Measurements from ENCODE around the gene TPM2. TPM values are rescaled to one million over a fixed set of nuclear protein-coding genes. Genes with fewer than 3 reads are reported as not detected.

Gene TPM2
- total and polyA plus RNA-seq, 7 donors = 6,047 to 16,334 (median 9,199) TPM

DNA sequence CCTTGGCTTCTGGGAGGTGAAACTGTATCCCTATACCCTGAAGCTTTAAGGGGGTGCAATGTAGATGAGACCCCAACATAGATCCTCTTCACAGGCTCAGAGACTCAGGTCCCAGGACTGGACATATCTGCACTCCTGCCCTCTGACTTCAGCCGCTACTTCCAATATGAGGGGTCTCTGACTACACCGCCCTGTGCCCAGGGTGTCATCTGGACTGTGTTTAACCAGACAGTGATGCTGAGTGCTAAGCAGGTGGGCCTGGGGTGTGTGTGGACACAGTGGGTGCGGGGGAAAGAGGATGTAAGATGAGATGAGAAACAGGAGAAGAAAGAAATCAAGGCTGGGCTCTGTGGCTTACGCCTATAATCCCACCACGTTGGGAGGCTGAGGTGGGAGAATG, 10.6 kb downstream of the TPM2 start:
- Histone ChIP-seq H3K36me3 (ENCODE audit: insufficient read depth in 1 of 2, low read depth in 1 of 2) (peaks cover 0 to 17% of the 10 kb centered on the region in 2 donors), H3K27me3 (ENCODE audit: insufficient read depth in 3 of 3, low read length in 2 of 3) (no peaks in the 10 kb centered on the region), H3K4me3 (no peak overlapping the region), H3K9me3 (no peaks in the 10 kb centered on the region), H3K4me1 (peaks cover 18% of the 10 kb centered on the region), H3K27ac (no peak overlapping the region)
- ATAC-seq (no peak), DNase-seq (no peak)
- TF ChIP-seq, protein P1, sequence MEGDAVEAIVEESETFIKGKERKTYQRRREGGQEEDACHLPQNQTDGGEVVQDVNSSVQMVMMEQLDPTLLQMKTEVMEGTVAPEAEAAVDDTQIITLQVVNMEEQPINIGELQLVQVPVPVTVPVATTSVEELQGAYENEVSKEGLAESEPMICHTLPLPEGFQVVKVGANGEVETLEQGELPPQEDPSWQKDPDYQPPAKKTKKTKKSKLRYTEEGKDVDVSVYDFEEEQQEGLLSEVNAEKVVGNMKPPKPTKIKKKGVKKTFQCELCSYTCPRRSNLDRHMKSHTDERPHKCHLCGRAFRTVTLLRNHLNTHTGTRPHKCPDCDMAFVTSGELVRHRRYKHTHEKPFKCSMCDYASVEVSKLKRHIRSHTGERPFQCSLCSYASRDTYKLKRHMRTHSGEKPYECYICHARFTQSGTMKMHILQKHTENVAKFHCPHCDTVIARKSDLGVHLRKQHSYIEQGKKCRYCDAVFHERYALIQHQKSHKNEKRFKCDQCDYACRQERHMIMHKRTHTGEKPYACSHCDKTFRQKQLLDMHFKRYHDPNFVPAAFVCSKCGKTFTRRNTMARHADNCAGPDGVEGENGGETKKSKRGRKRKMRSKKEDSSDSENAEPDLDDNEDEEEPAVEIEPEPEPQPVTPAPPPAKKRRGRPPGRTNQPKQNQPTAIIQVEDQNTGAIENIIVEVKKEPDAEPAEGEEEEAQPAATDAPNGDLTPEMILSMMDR (IDR thresholded peaks at IDR 0.05) = no peak
- 84 to 91% (median 88%) methylated on average over 5 of the region's 5 CpGs for WGBS, 3 donors
- intact Hi-C loops (cut with DNase I) = no loop called here

DNA sequence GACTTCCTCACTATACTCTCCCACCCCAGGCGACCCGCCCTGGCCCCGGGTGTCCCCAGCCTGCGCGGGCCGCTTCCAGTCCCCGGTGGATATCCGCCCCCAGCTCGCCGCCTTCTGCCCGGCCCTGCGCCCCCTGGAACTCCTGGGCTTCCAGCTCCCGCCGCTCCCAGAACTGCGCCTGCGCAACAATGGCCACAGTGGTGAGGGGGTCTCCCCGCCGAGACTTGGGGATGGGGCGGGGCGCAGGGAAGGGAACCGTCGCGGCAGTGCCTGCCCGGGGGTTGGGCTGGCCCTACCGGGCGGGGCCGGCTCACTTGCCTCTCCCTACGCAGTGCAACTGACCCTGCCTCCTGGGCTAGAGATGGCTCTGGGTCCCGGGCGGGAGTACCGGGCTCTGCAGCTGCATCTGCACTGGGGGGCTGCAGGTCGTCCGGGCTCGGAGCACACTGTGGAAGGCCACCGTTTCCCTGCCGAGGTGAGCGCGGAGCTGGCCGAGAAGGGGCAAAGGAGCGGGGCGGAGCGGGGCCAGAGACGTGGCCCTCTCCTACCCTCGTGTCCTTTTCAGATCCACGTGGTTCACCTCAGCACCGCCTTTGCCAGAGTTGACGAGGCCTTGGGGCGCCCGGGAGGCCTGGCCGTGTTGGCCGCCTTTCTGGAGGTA, 13.9 kb downstream of the TPM2 start:
- H3K4me3 ChIP-seq = peak overlapping the region; percentile 72
- intact Hi-C loops (cut with DNase I) = loop anchor here in 1 of 2 donors (2.0 kb wide), 1 partner anchor 43 kb away; no protein-coding TSS in a partner anchor
- H3K9me3 ChIP-seq = no peaks in the 10 kb centered on the region
- H3K27me3 ChIP-seq (ENCODE audit: insufficient read depth in 3 of 3, low read length in 2 of 3) = no peaks in the 10 kb centered on the region
- no peaks in the 10 kb centered on the region for H3K36me3 ChIP-seq (ENCODE audit: insufficient read depth in 1 of 2, low read depth in 1 of 2)
- peak in 3 of 4 donors; percentile 25 to 32 (median 26) for ATAC-seq
- H3K27ac ChIP-seq = no peak overlapping the region
- TF ChIP-seq, protein P1 (IDR thresholded peaks at IDR 0.05) = no peak
- 4 to 6% (median 5%) methylated on average over 45 to 51 of the region's 51 CpGs for WGBS, 3 donors
- peak in 1 of 2 donors; percentile 66 for DNase-seq
- H3K4me1 ChIP-seq = peaks cover 20% of the 10 kb centered on the region

DNA sequence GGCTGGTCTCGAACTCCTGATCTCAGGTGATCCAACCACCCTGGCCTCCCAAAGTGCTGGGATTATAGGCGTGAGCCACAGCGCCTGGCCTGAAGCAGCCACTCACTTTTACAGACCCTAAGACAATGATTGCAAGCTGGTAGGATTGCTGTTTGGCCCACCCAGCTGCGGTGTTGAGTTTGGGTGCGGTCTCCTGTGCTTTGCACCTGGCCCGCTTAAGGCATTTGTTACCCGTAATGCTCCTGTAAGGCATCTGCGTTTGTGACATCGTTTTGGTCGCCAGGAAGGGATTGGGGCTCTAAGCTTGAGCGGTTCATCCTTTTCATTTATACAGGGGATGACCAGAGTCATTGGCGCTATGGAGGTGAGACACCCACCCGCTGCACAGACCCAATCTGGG, 14.5 kb downstream of the TPM2 start:
- WGBS, 3 donors = 48 to 53% (median 52%) methylated on average over 13 of the region's 13 CpGs
- TF ChIP-seq, protein P1 (IDR thresholded peaks at IDR 0.05) = no peak
- Histone ChIP-seq H3K9me3 (no peaks in the 10 kb centered on the region), H3K27me3 (ENCODE audit: insufficient read depth in 3 of 3, low read length in 2 of 3) (no peaks in the 10 kb centered on the region), H3K36me3 (ENCODE audit: insufficient read depth in 1 of 2, low read depth in 1 of 2) (no peaks in the 10 kb centered on the region), H3K4me3 (peak overlapping the region; percentile 72), H3K27ac (no peak overlapping the region), H3K4me1 (peaks cover 20% of the 10 kb centered on the region)
- ATAC-seq (no peak), DNase-seq (no peak)
- intact Hi-C loops (cut with DNase I) = loop anchor here in 1 of 2 donors (2.0 kb wide), 1 partner anchor 44 kb away; no protein-coding TSS in a partner anchor

DNA sequence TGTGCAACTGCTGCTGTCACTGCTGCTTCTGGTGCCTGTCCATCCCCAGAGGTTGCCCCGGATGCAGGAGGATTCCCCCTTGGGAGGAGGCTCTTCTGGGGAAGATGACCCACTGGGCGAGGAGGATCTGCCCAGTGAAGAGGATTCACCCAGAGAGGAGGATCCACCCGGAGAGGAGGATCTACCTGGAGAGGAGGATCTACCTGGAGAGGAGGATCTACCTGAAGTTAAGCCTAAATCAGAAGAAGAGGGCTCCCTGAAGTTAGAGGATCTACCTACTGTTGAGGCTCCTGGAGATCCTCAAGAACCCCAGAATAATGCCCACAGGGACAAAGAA, 15.7 kb downstream of the TPM2 start:
- intact Hi-C loops (cut with DNase I) = loop anchor here in 1 of 2 donors (2.0 kb wide), 1 partner anchor 45 kb away; no protein-coding TSS in a partner anchor

More for the DNA sequence above, 15.7 kb downstream of the TPM2 start:
- Histone ChIP-seq H3K27ac (no peak overlapping the region), H3K4me3 (no peak overlapping the region), H3K36me3 (ENCODE audit: insufficient read depth in 1 of 2, low read depth in 1 of 2) (no peaks in the 10 kb centered on the region), H3K4me1 (peaks cover 20% of the 10 kb centered on the region), H3K27me3 (ENCODE audit: insufficient read depth in 3 of 3, low read length in 2 of 3) (no peaks in the 10 kb centered on the region), H3K9me3 (no peaks in the 10 kb centered on the region)
- 49 to 74% (median 53%) methylated on average over 3 of the region's 3 CpGs for WGBS, 3 donors
- no peak for DNase-seq
- no peak for ATAC-seq
- TF ChIP-seq, protein P1 (IDR thresholded peaks at IDR 0.05) = no peak

Measured in psoas muscle (tissue), 8 donors.